Progenitor cell of endocrine pancreas (in vitro differentiated cells): Measurements from ENCODE around the gene GPX2. TPM values are rescaled to one million over a fixed set of nuclear protein-coding genes. Genes with fewer than 3 reads are reported as not detected.

Experiments used
- DNase-seq: peaks from one replicate; pipeline ENCODE4 v3.0.0; 2021; ENCODE audit warnings: low spot score; ENCODE audit not compliant: unreplicated experiment
- H3K27ac Mint-ChIP-seq: 2 replicates; pipeline ENCODE4 v1.8.0; 2021; ENCODE audit warnings: mild to moderate bottlenecking, moderate library complexity, mixed read lengths
- H3K27me3 Mint-ChIP-seq: 2 replicates; pipeline ENCODE4 v1.8.0; 2021; ENCODE audit warnings: mixed read lengths
- H3K36me3 Mint-ChIP-seq: 2 replicates; pipeline ENCODE4 v1.8.0; 2022; ENCODE audit warnings: mixed read lengths; ENCODE audit not compliant: insufficient read depth
- H3K4me1 Mint-ChIP-seq: 2 replicates; pipeline ENCODE4 v1.8.0; 2021; ENCODE audit warnings: low read depth, mixed read lengths
- H3K4me3 Mint-ChIP-seq: 2 replicates; pipeline ENCODE4 v1.8.0; 2021; ENCODE audit warnings: low read depth, mild to moderate bottlenecking, moderate library complexity, mixed read lengths
- H3K9me3 Mint-ChIP-seq: 2 replicates; pipeline ENCODE4 v1.8.0; 2021; ENCODE audit warnings: low read depth, mixed read lengths
- CTCF ChIP-seq: fragments of 200-600 bp; sonication (generic); IDR thresholded peaks from one replicate; pipeline ENCODE4 v1.5.0; 2021; ENCODE audit warnings: antibody characterized with exemption, mild to moderate bottlenecking; ENCODE audit not compliant: unreplicated experiment
- total RNA-seq: library from RNA; stranded (reverse); gene quantifications from 2 replicates; pipeline ENCODE4 v1.2.1, GENCODE V29; 2021

Gene GPX2
- total RNA-seq, 1 donor from 2014 or later, result 11.0 TPM

- peaks cover 4% of the 10 kb centered on the region for H3K36me3 Mint-ChIP-seq
- no peaks in the 10 kb centered on the region for H3K9me3 Mint-ChIP-seq
- H3K27ac Mint-ChIP-seq, result no peak overlapping the region
- peaks cover 4% of the 10 kb centered on the region for H3K4me1 Mint-ChIP-seq
- DNase-seq, result no peak
- no peak overlapping the region for H3K4me3 Mint-ChIP-seq
- no peaks in the 10 kb centered on the region for H3K27me3 Mint-ChIP-seq
- no peak for TF ChIP-seq CTCF
Measured at GRCh38 chr14:64950889-64951288, 8.3 kb upstream of the GPX2 start.

- no peaks in the 10 kb centered on the region for H3K27me3 Mint-ChIP-seq
- H3K4me3 Mint-ChIP-seq, result no peak overlapping the region
- no peaks in the 10 kb centered on the region for H3K9me3 Mint-ChIP-seq
Measured at GRCh38 chr14:64948612-64949210, 6.2 kb upstream of the GPX2 start.

GRCh38 chr14:64947710-64948611 is 5.4 kb upstream of the GPX2 start:
- no peak for TF ChIP-seq CTCF
- Mint-ChIP-seq H3K4me3 (no peak overlapping the region), H3K9me3 (no peaks in the 10 kb centered on the region), H3K4me1 (peaks cover 4% of the 10 kb centered on the region), H3K27ac (no peak overlapping the region), H3K36me3 (peaks cover 13% of the 10 kb centered on the region), H3K27me3 (no peaks in the 10 kb centered on the region)
- no peak for DNase-seq

More at GRCh38 chr14:64948612-64949210, 6.2 kb upstream of the GPX2 start:
- Mint-ChIP-seq H3K36me3 (peaks cover 13% of the 10 kb centered on the region), H3K27ac (no peak overlapping the region), H3K4me1 (no peaks in the 10 kb centered on the region)
- DNase-seq, result no peak
- TF ChIP-seq CTCF, result no peak

GRCh38 chr14:64946310-64947045 is 3.9 kb upstream of the GPX2 start:
- peaks cover 11% of the 10 kb centered on the region for H3K4me1 Mint-ChIP-seq
- DNase-seq, result no peak
- H3K27ac Mint-ChIP-seq, result no peak overlapping the region
- no peaks in the 10 kb centered on the region for H3K27me3 Mint-ChIP-seq
- H3K36me3 Mint-ChIP-seq, result peaks cover 13% of the 10 kb centered on the region
- no peak overlapping the region for H3K4me3 Mint-ChIP-seq
- no peaks in the 10 kb centered on the region for H3K9me3 Mint-ChIP-seq
- TF ChIP-seq CTCF, result no peak
